HepG2 (cell line): ENCODE data around the gene ZNF500. TPM values are rescaled to one million over a fixed set of nuclear protein-coding genes. Genes with fewer than 3 reads are reported as not detected.
A peak's percentile ranks its signal among the peaks of the same experiment; 100 is the strongest.

Source experiments
- AKAP8 ChIP-seq: sonication (generic); formaldehyde crosslinking; IDR thresholded peaks from 2 replicates; pipeline ENCODE4 v1.5.1; 2020; ENCODE audit warnings: mild to moderate bottlenecking, missing genetic modification reagents
- BCL6 ChIP-seq: IDR thresholded peaks from 2 replicates; pipeline ENCODE4 v1.6.1; 2016; ENCODE audit warnings: missing genetic modification reagents, missing compliant biosample characterization
- FOSL2 ChIP-seq: sonication (generic); formaldehyde crosslinking; IDR thresholded peaks from 2 replicates; pipeline ENCODE4 v1.4.0; 2020; ENCODE audit warnings: missing genetic modification reagents
- FOXK2 ChIP-seq: fragments of 450-650 bp; IDR thresholded peaks from 2 replicates; pipeline ENCODE4 v1.6.1; 2016
- GATAD1 ChIP-seq: IDR thresholded peaks from 2 replicates; pipeline ENCODE4 v1.6.1; 2016; ENCODE audit warnings: missing genetic modification reagents, missing compliant biosample characterization
- HNRNPK ChIP-seq: fragments of 200-400 bp; formaldehyde crosslinking; IDR thresholded peaks from 2 replicates; pipeline ENCODE4 v1.6.1; 2018; ENCODE audit warnings: low read length, low read depth, moderate library complexity, mild to moderate bottlenecking; ENCODE audit not compliant: poor library complexity, severe bottlenecking
- MBNL3 ChIP-seq: fragments of 250-450 bp; sonication (Bioruptor Pico); conservative IDR thresholded peaks from 2 replicates; pipeline ENCODE4 v1.8.0; 2022; ENCODE audit warnings: mild to moderate bottlenecking, inconsistent platforms
- NONO ChIP-seq, 2 experiments: fragments of 450-650 bp in 1 of 2; sonication (generic) in 1 of 2; formaldehyde crosslinking in 1 of 2; IDR thresholded peaks in 1 of 2; conservative IDR thresholded peaks in 1 of 2; 2 replicates each; pipeline versions ENCODE4 v1.6.1 to v1.8.0; 2017 to 2022; ENCODE audit warnings: mild to moderate bottlenecking in 1 of 2, missing genetic modification reagents in 1 of 2, moderate library complexity in 1 of 2
- RAD51 ChIP-seq: fragments of 450-650 bp; IDR thresholded peaks from 2 replicates; pipeline ENCODE4 v1.6.1; 2016; ENCODE audit warnings: borderline replicate concordance
- REL ChIP-seq: sonication (generic); formaldehyde crosslinking; conservative IDR thresholded peaks from 2 replicates; pipeline ENCODE4 v1.8.0; 2022; ENCODE audit warnings: mild to moderate bottlenecking, missing genetic modification reagents, moderate library complexity
- RFX3 ChIP-seq: IDR thresholded peaks from 2 replicates; pipeline ENCODE4 v1.6.1; 2016; ENCODE audit warnings: missing biosample characterization, missing genetic modification reagents
- SRSF9 ChIP-seq: fragments of 200-400 bp; formaldehyde crosslinking; IDR thresholded peaks from 2 replicates; pipeline ENCODE4 v1.6.1; 2018; ENCODE audit warnings: borderline replicate concordance, mild to moderate bottlenecking, low read depth, low read length; ENCODE audit not compliant: insufficient read depth, poor library complexity, severe bottlenecking
- ZFP36 ChIP-seq: fragments of 150-350 bp; IDR thresholded peaks from 2 replicates; pipeline ENCODE4 v1.6.1; 2018; ENCODE audit warnings: borderline replicate concordance, low read length, low read depth; ENCODE audit not compliant: partially characterized antibody
- ZFP91 ChIP-seq: sonication (generic); formaldehyde crosslinking; IDR thresholded peaks from 2 replicates; pipeline ENCODE4 v1.9.0; 2022; ENCODE audit warnings: missing genetic modification reagents, mild to moderate bottlenecking, borderline replicate concordance
- ZNF281 ChIP-seq: sonication (generic); formaldehyde crosslinking; IDR thresholded peaks from 2 replicates; pipeline ENCODE4 v1.4.0; 2020; ENCODE audit warnings: missing genetic modification reagents, borderline replicate concordance
- ZNF33A ChIP-seq: sonication (generic); formaldehyde crosslinking; IDR thresholded peaks from 2 replicates; pipeline ENCODE4 v1.5.1; 2020; ENCODE audit warnings: missing genetic modification reagents, mild to moderate bottlenecking, moderate library complexity, borderline replicate concordance
- ZNF512B ChIP-seq: sonication (generic); formaldehyde crosslinking; IDR thresholded peaks from 2 replicates; pipeline ENCODE4 v1.5.1; 2020; ENCODE audit warnings: missing genetic modification reagents, mild to moderate bottlenecking, borderline replicate concordance
- ZNF782 ChIP-seq: sonication (generic); formaldehyde crosslinking; IDR thresholded peaks from 2 replicates; pipeline ENCODE4 v1.4.0; 2020; ENCODE audit warnings: missing genetic modification reagents, mild to moderate bottlenecking, borderline replicate concordance
- ZSCAN12 ChIP-seq: sonication (generic); formaldehyde crosslinking; IDR thresholded peaks from 2 replicates; pipeline ENCODE4 v1.9.0; 2021; ENCODE audit warnings: mild to moderate bottlenecking, missing genetic modification reagents
- polyA plus RNA-seq, 8 experiments: library from polyadenylated mRNA; depleted of rRNA in 3 of 8; stranded (reverse) in 7 of 8; unstranded in 1 of 8; fragments of >200 nt; fragmentation: Illumina TruSeq in 4 of 8; extraction: Trizol in 4 of 8; gene quantifications; 2 replicates each; pipeline versions ENCODE4 v1.2.1 to v1.2.3, GENCODE V29; 2011 to 2016; ENCODE audit warnings: low read depth in 4 of 8, missing spikeins in 1 of 8, mixed read lengths in 1 of 8; ENCODE audit not compliant: insufficient read depth in 1 of 8
- total RNA-seq, 5 experiments: library from RNA; depleted of rRNA; stranded (reverse); fragments of >200 nt; fragmentation: Illumina TruSeq; extraction: Trizol; gene quantifications; 2 replicates each; pipeline ENCODE4 v1.2.3, GENCODE V29; 2016; ENCODE audit warnings: low read depth in 1 of 5

ZNF500 gene
- total and polyA plus RNA-seq, 2 of the 13 experiments (the other 11 are each of a cell fraction or from before 2014, with no cell fraction given) = 6.1 to 12.2 TPM

- peak; percentile 49; the same call in 1 of the 2 replicates for TF ChIP-seq ZNF782 (CRISPR knock-in tag)
- no peak for TF ChIP-seq MBNL3 (CRISPR knock-in tag)
- TF ChIP-seq ZSCAN12 (CRISPR knock-in tag) = peak; percentile 72
- no peak for TF ChIP-seq ZNF512B (CRISPR knock-in tag)
- no peak for TF ChIP-seq AKAP8 (CRISPR knock-in tag)
- TF ChIP-seq ZNF281 (CRISPR knock-in tag) = no peak
- peak; percentile 63; the same call in 1 of the 2 replicates for TF ChIP-seq REL (CRISPR knock-in tag)
- no peak; the same call in none of the 2 replicates for TF ChIP-seq FOSL2 (CRISPR knock-in tag)
- peak; percentile 83; the same call in 1 of the 2 replicates for TF ChIP-seq ZFP91
- TF ChIP-seq ZNF33A (CRISPR knock-in tag) = 0 out of 2 replicates have a peak, but pooled peaks have one; percentile 60
- peak; percentile 28; the same call in 1 of the 2 replicates for TF ChIP-seq BCL6
- peak; percentile 9 for TF ChIP-seq HNRNPK
- TF ChIP-seq RFX3 = no peak
- no peak for TF ChIP-seq NONO (IDR thresholded peaks at IDR 0.05)
- peak; percentile 87 for TF ChIP-seq NONO (CRISPR knock-in tag; conservative IDR thresholded peaks at IDR 0.05)
- no peak for TF ChIP-seq FOXK2
- TF ChIP-seq GATAD1 = peak; percentile 93
- TF ChIP-seq RAD51 = no peak
- TF ChIP-seq ZFP36 = no peak
- TF ChIP-seq SRSF9 = no peak
These were observed 32.8 kb downstream of the ZNF500 start, which contains the start of the genes ANKS3 and DNAAF8 (continued) for GRCh38 chr16:4734063-4734729.
